ENCODE data around the gene MACROH2A1.
A peak's percentile ranks its signal among the peaks of the same experiment; 100 is the strongest.

Gene MACROH2A1

DNA sequence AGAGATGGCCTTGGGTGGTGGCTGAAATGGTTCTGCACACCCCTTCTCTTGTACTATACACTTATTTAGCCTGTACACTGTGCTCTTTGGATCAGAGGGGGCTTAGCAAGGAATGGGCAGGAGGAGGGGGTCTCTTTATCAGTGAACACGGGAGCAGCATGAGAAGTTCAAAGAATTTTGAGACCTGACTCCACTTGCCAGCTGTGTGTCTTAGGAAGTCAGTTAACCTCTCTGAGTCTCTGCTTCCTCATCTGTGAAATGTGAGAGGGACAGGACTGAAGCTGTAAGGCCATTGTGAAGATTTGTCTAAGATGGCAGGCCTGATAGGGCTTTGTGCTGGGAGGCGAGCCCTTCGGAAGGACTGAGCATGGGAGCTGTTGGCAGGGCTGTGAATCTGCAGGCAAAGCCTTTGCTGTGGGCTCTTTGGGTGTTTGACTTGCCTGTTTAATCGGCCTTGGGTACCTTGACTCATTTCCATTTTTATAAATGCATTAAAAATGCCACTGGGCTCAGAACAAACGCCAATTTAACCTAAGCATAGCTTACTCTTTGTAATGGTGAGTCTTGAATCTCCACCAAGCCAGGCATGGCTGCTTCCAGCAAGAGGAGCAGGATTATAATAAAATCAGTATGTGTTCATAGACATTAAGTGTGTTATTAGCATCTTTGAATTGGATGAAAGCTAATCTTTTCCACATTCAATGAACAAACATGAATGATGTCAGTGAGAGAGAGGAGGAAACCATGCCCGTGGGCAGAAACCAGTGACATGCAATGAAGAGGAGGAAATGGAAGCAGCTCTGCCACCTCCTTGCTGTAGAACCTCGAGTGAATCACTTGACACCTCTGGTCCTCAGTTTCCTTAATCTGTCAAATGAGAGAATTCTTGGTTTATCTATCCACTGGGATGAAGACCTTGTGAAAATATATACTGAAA lies 89.4 kb downstream of the MACROH2A1 start:
- DNase-seq = no peak

DNA sequence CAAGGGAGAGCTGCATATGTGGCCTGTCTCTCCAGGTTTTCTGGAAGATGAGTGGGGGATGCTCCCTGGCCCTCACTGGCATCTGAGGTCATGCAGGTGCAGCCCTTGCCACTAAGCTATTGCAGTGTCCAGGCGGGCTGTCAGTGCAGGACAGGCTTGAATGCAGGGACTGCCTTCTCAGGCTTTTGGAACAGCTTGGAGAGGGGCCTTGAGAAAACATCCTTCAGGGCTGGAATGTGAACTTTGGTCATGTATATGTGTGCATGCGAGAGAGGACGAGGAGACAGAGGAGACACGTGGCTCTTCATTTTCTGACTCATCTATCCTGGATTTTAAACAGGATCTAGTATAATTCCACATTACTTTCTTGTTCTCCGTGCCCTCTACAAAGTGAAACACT lies 90.3 kb downstream of the MACROH2A1 start:
- no peak for DNase-seq

GRCh38 chr5:135308245-135308644 lies 90.8 kb downstream of the MACROH2A1 start:
- no peak for DNase-seq

GRCh38 chr5:135307143-135307903 lies 91.7 kb downstream of the MACROH2A1 start:
- DNase-seq = peak; percentile 43

- no peak for DNase-seq
Measured at GRCh38 chr5:135306557-135306956, 92.5 kb downstream of the MACROH2A1 start.

DNA sequence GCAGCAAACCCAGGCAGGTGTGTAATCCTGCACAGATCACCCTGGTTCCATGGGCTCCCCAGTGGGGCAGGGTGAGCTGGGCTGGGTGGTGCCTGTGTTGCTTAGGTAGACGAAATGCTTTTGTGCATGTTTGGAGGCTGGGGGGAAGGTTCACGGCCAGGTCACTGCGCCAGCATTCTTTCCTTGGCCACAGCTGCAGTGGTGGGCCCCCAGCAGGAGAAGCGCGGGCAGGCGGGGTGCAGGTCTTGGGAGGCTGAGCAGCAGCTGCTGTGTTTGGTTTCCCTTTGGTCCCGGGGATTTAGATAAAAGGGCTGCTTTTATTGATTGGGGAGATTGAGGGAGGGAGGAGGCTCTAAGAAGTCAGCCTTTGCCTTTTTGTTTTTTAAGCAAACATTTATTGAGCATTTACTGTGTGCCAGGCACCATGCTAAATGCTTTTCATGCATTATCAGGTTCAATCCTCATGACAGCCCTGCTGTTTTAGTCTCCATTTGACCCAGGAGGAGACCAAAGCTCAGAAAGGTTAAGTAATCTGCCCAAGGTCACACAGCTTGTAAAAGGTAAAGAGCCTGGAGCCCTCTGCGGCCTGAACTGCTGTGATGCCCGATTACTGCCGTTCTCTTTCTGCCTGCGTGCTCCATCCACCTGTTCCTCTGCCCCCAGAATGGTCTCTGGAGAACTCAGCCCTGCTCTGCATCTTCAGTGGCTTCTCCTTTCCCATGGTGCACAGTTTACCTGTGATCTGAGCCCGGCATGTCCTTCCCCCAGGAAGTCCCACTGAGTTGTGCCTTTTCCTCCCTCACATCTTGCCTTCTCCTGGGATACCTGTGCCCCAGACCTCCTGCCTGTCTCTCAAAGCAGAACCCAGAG lies 94.4 kb downstream of the MACROH2A1 start:
- DNase-seq = peak; percentile 43

DNA sequence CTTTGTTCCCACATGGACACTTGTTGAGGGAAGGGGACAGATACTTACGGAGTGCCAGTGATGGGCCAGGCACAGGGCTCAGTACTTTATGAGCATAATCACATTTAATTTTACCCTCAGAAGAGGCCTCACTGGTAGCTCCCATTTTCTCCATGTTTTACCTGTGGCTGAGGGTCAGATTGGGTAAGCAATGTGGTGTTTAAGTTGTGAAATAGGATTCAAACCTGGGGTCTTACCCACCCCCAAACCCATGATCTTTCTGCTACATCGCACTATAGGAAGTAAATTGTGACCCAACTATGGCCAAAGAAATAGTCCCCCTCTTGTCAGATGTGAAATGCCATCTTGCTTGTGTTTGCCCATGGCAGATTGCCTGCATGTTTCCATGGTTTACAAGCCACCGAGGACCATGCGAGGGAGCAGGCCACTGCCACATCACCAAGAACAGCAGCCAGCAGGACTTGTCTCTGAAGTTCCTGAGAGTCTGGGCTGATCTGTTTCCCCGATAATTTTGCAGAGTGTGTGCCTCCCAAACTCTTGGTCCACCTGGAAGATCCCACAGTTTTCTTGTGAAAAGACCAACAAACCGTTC lies 95.4 kb downstream of the MACROH2A1 start:
- DNase-seq = no peak

DNA sequence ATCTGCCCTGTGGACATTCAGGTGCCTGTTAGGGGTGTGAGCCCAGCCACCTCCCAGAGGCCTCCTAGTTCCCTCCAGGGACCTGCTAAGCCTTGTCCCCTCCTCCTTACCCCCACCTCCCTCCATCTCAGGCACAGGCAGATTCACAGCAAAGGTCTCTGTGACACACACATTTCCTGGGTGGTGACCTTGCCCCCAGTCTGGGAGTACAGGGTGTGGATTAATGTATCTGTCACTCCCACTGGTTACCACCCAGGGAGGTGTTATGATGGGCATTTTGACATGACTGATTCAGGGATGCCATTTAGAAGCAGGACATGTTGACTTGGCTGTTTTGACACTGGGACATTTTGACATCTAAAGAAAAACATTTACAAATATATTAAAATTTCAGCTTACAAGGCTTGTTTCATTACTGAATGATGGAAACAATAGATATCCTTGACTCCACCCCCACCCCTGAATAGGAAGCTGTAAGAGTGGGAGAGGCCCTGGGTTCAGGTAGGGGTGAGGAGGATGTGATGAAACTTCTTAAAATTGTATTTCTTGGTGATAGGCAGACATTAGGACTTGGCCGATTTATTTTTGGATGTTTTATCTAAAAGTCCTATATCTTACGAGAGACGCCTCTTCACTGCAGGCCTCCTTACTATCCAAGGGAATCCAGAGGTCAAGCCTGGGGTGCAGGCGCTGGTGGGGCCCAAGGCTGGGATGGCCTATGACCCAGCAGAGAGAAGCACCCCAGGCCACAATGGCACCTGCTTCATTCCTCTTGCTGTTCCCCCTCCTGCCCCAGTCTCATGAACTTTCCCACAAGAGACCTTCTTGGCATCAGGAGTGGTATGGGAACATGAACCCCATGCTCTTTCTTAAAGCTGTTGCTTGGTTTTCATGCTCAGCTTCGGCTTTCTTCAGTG lies 101.9 kb downstream of the MACROH2A1 start:
- no peak for DNase-seq

- no peak for DNase-seq
Measured at GRCh38 chr5:135295852-135296251, 103.2 kb downstream of the MACROH2A1 start.

- DNase-seq = no peak
Measured at GRCh38 chr5:135294793-135295192, 104.2 kb downstream of the MACROH2A1 start.

- DNase-seq = no peak
Measured at GRCh38 chr5:135289651-135290050, 109.4 kb downstream of the MACROH2A1 start.

DNA sequence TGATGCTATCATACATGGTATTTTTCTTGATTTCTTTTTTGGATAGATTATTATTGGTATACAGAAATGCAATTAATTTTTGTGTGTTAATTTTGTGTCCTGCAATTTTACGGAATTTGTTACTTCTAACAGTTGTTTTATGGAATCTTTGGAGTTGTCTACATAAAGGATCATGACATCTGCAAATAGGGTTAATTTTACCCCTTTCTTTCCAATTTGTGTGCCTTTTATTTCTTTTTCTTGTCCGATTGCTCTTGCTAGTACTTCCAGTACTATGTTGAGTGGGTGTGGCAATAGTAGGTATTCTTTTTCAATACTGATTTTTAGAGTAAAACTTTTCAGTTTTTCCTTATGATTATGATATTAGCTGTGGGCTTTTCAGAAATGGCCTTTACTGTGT lies 111.5 kb downstream of the MACROH2A1 start:
- DNase-seq = no peak

All from retina (tissue), 1 donor.